Keratinocyte (primary cell): ENCODE measurements around the gene LEFTY2. TPM values are rescaled to one million over a fixed set of nuclear protein-coding genes. Genes with fewer than 3 reads are reported as not detected.

ENCODE experiments used
- DNase-seq: peaks from one replicate; pipeline ENCODE4 v3.0.0-alpha.2; 2011; ENCODE audit warnings: low read depth, missing footprints, low spot score
- FAIRE-seq: peaks from 2 replicates; lab custom pipeline; 2011; peaks lifted over from hg19 to GRCh38; lab: Jason Lieb, UNC
- H2AFZ ChIP-seq: 2 replicates; pipeline ENCODE4 v1.6.0; 2012; ENCODE audit warnings: low read length, control low read depth, inconsistent platforms; ENCODE audit not compliant: control insufficient read depth
- H3K27ac ChIP-seq: 2 replicates; pipeline ENCODE4 v1.5.1; 2011; ENCODE audit warnings: low read length; ENCODE audit not compliant: control insufficient read depth, insufficient read depth
- H3K27me3 ChIP-seq: 3 replicates; pipeline ENCODE4 v1.6.0; 2011; ENCODE audit warnings: low read length; ENCODE audit not compliant: control insufficient read depth, insufficient read depth; ENCODE audit errors: extremely low read depth
- H3K36me3 ChIP-seq, 2 experiments: 2 replicates in 1 of 2; 3 replicates in 1 of 2; pipeline ENCODE4 v1.5.1; 2011; ENCODE audit warnings: low read length in 2 of 2, mild to moderate bottlenecking in 1 of 2; ENCODE audit not compliant: control insufficient read depth in 2 of 2, insufficient read depth in 2 of 2; ENCODE audit errors: extremely low read depth in 1 of 2
- H3K4me1 ChIP-seq: 3 replicates; pipeline ENCODE4 v1.5.1; 2011; ENCODE audit warnings: low read length; ENCODE audit not compliant: control insufficient read depth, insufficient read depth; ENCODE audit errors: extremely low read depth
- H3K4me2 ChIP-seq: 3 replicates; pipeline ENCODE4 v1.6.0; 2011; ENCODE audit warnings: low read depth, low read length; ENCODE audit not compliant: control insufficient read depth, insufficient read depth; ENCODE audit errors: extremely low read depth
- H3K4me3 ChIP-seq, 3 experiments: fragments of 200-600 bp in 1 of 3; sonication (generic) in 1 of 3; 2 replicates in 2 of 3; 3 replicates in 1 of 3; pipeline ENCODE4 v1.5.1; 2011 to 2016; ENCODE audit warnings: low read length in 3 of 3, mild to moderate bottlenecking in 3 of 3, control low read depth in 2 of 3, inconsistent platforms in 1 of 3, low read depth in 1 of 3, mixed read lengths in 1 of 3, mixed run types in 1 of 3, moderate library complexity in 1 of 3; ENCODE audit not compliant: control insufficient read depth in 2 of 3, insufficient read depth in 2 of 3; ENCODE audit errors: extremely low read depth in 1 of 3
- H3K79me2 ChIP-seq: 2 replicates; pipeline ENCODE4 v1.6.0; 2012; ENCODE audit warnings: low read length; ENCODE audit not compliant: control insufficient read depth, insufficient read depth
- H3K9ac ChIP-seq: 3 replicates; pipeline ENCODE4 v1.6.0; 2011; ENCODE audit warnings: low read length; ENCODE audit not compliant: control insufficient read depth, insufficient read depth; ENCODE audit errors: extremely low read depth
- H3K9me1 ChIP-seq: 3 replicates; pipeline ENCODE4 v1.6.0; 2011; ENCODE audit warnings: low read length; ENCODE audit not compliant: control insufficient read depth, insufficient read depth; ENCODE audit errors: extremely low read depth
- H3K9me3 ChIP-seq: 2 replicates; pipeline ENCODE4 v1.5.1; 2012; ENCODE audit warnings: low read depth, low read length; ENCODE audit not compliant: control insufficient read depth
- H4K20me1 ChIP-seq: 3 replicates; pipeline ENCODE4 v1.6.0; 2011; ENCODE audit warnings: low read length; ENCODE audit not compliant: control insufficient read depth, insufficient read depth; ENCODE audit errors: extremely low read depth
- CTCF ChIP-seq, 3 experiments: IDR thresholded peaks in 1 of 3; conservative IDR thresholded peaks in 1 of 3; optimal IDR thresholded peaks in 1 of 3; 2 replicates in 2 of 3; 3 replicates in 1 of 3; pipeline versions ENCODE3 to v1.5.1; 2011; ENCODE audit warnings: low read length in 3 of 3, mild to moderate bottlenecking in 3 of 3, moderate library complexity in 2 of 3, control low read depth in 1 of 3, inconsistent platforms in 1 of 3; ENCODE audit not compliant: insufficient read depth in 2 of 3; ENCODE audit errors: extremely low read depth in 1 of 3
- EZH2 ChIP-seq: IDR thresholded peaks from one replicate; pipeline ENCODE4 v1.6.1; 2012; ENCODE audit warnings: inconsistent platforms, mild to moderate bottlenecking, low read length, moderate library complexity
- dilution Hi-C: fragments of 300-500 bp; cut with MboI; formaldehyde crosslinking; loops from one replicate; pipeline ENCODE4 v1.7.0; 2020; ENCODE audit warnings: low sequenced_read_pairs; ENCODE audit not compliant: extremely low pct_ligation_motif_present
- polyA plus RNA-seq, 5 experiments: library from polyadenylated mRNA; depleted of rRNA in 3 of 5; stranded (reverse) in 3 of 5; stranded (forward) in 1 of 5; unstranded in 1 of 5; fragments of >200 nt; gene quantifications; 1 replicate in 1 of 5; 2 replicates in 3 of 5; 3 replicates in 1 of 5; pipeline versions ENCODE4 v1.2.1 to v1.2.3, GENCODE V29; 2011 to 2012; ENCODE audit warnings: missing spikeins in 2 of 5, low read depth in 1 of 5, low replicate concordance in 1 of 5

The LEFTY2 gene
- polyA plus RNA-seq, 1 donor (not counting 4 experiments of a cell fraction or from before 2014, with no cell fraction given): not detected

- Histone ChIP-seq H4K20me1 (no peaks in the 10 kb centered on the region), H3K79me2 (no peaks in the 10 kb centered on the region), H3K9me3 (no peaks in the 10 kb centered on the region), H3K4me1 (no peaks in the 10 kb centered on the region), H3K36me3 (no peaks in the 10 kb centered on the region), H2AFZ (no peak overlapping the region), H3K27ac (no peak overlapping the region), H3K9me1 (no peaks in the 10 kb centered on the region), H3K4me2 (no peak overlapping the region), H3K9ac (no peak overlapping the region), H3K27me3 (no peaks in the 10 kb centered on the region), H3K4me3 (no peak overlapping the region)
- DNase-seq (no peak), FAIRE-seq (no peak)
- dilution Hi-C loops: no loop called here
- TF ChIP-seq EZH2: no peak
- TF ChIP-seq CTCF (optimal IDR thresholded peaks at IDR 0.05 in 1 of 3, IDR thresholded peaks at IDR 0.05 in 1 of 3, conservative IDR thresholded peaks at IDR 0.05 in 1 of 3; ENCODE audit: extremely low read depth in 1 of 3, insufficient read depth in 2 of 3, low read length in 3 of 3): no peak
Observed at GRCh38 chr1:225974454-225974853, 33.4 kb upstream of the LEFTY2 start.

GRCh38 chr1:225973158-225973557, 32.1 kb upstream of the LEFTY2 start:
- dilution Hi-C loops: no loop called here
- TF ChIP-seq EZH2 (no peak), CTCF (optimal IDR thresholded peaks at IDR 0.05 in 1 of 3, IDR thresholded peaks at IDR 0.05 in 1 of 3, conservative IDR thresholded peaks at IDR 0.05 in 1 of 3; ENCODE audit: extremely low read depth in 1 of 3, insufficient read depth in 2 of 3, low read length in 3 of 3) (no peak)
- Histone ChIP-seq H3K27me3 (no peaks in the 10 kb centered on the region), H3K9me3 (no peaks in the 10 kb centered on the region), H3K36me3 (no peaks in the 10 kb centered on the region), H4K20me1 (no peaks in the 10 kb centered on the region), H3K4me1 (no peaks in the 10 kb centered on the region), H3K4me3 (no peak overlapping the region), H3K79me2 (no peaks in the 10 kb centered on the region), H3K9me1 (no peaks in the 10 kb centered on the region), H3K4me2 (no peak overlapping the region), H3K27ac (no peak overlapping the region), H2AFZ (no peak overlapping the region), H3K9ac (no peak overlapping the region)
- no peak for FAIRE-seq
- DNase-seq: no peak
